RWPE2 (cell line): ENCODE measurements around the gene SLK.

ENCODE experiments used
- ATAC-seq: fragments of 200-7000 bp; cut with Tn5 transposase; 3 replicates; pipeline ENCODE4 v1.9.1; 2021; ENCODE audit warnings: low read depth
- DNase-seq: peaks from one replicate; pipeline ENCODE4 v3.0.0-alpha.2; 2020; ENCODE audit warnings: low spot score
- H3K27ac ChIP-seq: fragments of 450-650 bp; 2 replicates; pipeline ENCODE4 v1.5.1; 2017; ENCODE audit warnings: mild to moderate bottlenecking; ENCODE audit not compliant: poor library complexity, severe bottlenecking
- H3K27me3 ChIP-seq: fragments of 250-450 bp; sonication (Bioruptor Pico); 2 replicates; pipeline ENCODE4 v1.5.1; 2021; ENCODE audit warnings: mild to moderate bottlenecking, moderate library complexity; ENCODE audit not compliant: insufficient read depth, poor library complexity, severe bottlenecking
- H3K36me3 ChIP-seq: fragments of 250-450 bp; sonication (Bioruptor Pico); 2 replicates; pipeline ENCODE4 v1.5.1; 2020; ENCODE audit warnings: low read depth, mild to moderate bottlenecking, moderate library complexity
- H3K4me1 ChIP-seq: fragments of 250-450 bp; sonication (Bioruptor Pico); 2 replicates; pipeline ENCODE4 v1.5.1; 2021; ENCODE audit warnings: mild to moderate bottlenecking, moderate library complexity; ENCODE audit not compliant: insufficient read depth, poor library complexity, severe bottlenecking
- H3K4me3 ChIP-seq: fragments of 250-450 bp; sonication (Bioruptor Pico); 2 replicates; pipeline ENCODE4 v1.5.1; 2021; ENCODE audit warnings: mild to moderate bottlenecking, moderate library complexity; ENCODE audit not compliant: severe bottlenecking
- H3K9me3 ChIP-seq: fragments of 250-450 bp; sonication (Bioruptor Pico); 2 replicates; pipeline ENCODE4 v1.5.1; 2021; ENCODE audit warnings: mild to moderate bottlenecking, moderate library complexity; ENCODE audit not compliant: severe bottlenecking
- TF ChIP-seq, protein P1 (sequence below): fragments of 450-650 bp; IDR thresholded peaks from one replicate; pipeline ENCODE4 v1.5.1; 2017; ENCODE audit warnings: mild to moderate bottlenecking, moderate library complexity; ENCODE audit not compliant: poor library complexity, severe bottlenecking

Gene SLK

DNA sequence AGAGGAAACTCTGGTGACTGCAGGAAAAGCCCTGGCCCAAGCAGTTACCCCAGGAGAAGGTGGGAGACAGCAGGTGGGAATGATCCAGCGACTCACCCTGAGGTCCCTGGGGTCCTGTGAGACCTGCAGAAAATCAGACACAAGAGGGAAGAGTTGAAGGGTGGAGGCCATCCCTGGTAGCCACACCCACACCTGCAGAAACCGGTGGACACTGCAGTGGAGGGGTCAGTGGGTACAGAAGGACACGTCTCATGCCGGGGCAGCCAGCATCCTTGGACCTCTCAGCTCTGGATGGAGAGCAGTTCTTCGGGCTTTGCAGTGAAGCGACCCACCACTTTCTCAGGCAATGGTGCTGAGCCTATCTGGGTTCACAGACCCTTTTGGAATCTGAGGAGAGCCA lies 79.7 kb downstream of the SLK start:
- H3K9me3 ChIP-seq: no peaks in the 10 kb centered on the region
- TF ChIP-seq, protein P1, sequence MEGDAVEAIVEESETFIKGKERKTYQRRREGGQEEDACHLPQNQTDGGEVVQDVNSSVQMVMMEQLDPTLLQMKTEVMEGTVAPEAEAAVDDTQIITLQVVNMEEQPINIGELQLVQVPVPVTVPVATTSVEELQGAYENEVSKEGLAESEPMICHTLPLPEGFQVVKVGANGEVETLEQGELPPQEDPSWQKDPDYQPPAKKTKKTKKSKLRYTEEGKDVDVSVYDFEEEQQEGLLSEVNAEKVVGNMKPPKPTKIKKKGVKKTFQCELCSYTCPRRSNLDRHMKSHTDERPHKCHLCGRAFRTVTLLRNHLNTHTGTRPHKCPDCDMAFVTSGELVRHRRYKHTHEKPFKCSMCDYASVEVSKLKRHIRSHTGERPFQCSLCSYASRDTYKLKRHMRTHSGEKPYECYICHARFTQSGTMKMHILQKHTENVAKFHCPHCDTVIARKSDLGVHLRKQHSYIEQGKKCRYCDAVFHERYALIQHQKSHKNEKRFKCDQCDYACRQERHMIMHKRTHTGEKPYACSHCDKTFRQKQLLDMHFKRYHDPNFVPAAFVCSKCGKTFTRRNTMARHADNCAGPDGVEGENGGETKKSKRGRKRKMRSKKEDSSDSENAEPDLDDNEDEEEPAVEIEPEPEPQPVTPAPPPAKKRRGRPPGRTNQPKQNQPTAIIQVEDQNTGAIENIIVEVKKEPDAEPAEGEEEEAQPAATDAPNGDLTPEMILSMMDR: no peak
- H3K27me3 ChIP-seq: no peaks in the 10 kb centered on the region
- no peak for ATAC-seq
- no peak for DNase-seq
- H3K27ac ChIP-seq: no peak overlapping the region
- no peak overlapping the region for H3K4me3 ChIP-seq
- peaks cover 100% of the 10 kb centered on the region for H3K36me3 ChIP-seq
- peaks cover 9% of the 10 kb centered on the region for H3K4me1 ChIP-seq

DNA sequence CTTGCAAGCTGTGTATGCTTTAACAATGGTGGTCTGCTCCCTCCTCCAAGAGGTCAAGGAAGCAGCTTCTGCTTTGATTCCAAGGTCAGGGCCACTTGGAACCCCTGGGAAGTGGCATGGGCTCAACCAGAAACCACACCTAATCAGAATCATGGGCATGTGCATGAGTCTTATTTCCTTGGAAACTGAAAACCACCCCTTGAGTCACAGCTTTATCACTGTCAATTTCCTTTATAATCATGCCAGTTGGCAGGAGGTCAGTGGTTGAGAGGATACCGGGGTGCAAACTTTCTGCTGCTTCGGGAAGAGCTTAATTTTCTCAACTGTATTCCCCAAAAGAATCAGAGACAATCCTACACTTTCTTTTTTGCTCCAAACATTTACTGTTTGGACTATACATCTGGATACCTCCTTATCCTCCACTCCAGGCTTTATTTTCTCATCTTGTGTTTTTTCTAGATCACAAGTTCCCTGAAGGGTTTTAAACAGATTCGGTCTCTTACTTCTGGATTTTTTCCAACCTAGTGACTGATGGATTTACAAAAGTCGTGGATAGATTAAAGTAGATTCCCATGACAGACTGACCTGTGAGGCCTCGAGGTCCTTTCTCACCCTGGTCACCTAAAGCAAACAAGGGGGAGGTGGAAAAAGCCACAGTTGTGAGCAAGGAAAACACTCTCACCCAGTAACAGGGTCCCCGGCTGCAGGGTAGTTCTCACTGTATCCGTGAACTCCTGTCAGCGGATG lies 82.7 kb downstream of the SLK start:
- Histone ChIP-seq H3K9me3 (no peaks in the 10 kb centered on the region), H3K27me3 (no peaks in the 10 kb centered on the region), H3K36me3 (peaks cover 100% of the 10 kb centered on the region), H3K4me1 (peaks cover 16% of the 10 kb centered on the region), H3K4me3 (no peak overlapping the region), H3K27ac (peak overlapping the region; percentile 50)
- TF ChIP-seq, protein P1: no peak
- DNase-seq (no peak), ATAC-seq (peak; percentile 66)

DNA sequence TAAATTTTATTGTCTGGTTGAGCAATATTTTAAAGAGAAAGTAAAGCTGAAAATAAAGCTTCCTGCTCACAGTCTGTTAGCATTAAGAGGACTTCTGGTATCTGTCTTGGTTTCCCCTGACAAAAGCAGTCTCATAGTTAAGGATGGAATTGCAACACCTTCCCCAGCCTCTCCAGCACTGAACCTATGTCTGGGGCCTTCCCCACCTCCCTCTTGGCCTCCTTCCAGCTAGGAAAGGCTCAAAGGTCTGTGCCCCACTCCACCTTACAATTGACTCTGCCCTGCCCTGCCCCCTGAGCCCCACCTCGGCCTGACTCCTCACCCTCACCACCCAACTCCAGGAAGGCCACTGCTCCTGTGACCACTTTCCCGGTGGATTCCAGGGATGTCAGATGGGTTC lies 85.5 kb downstream of the SLK start:
- TF ChIP-seq, protein P1: no peak
- Histone ChIP-seq H3K36me3 (peaks cover 97% of the 10 kb centered on the region), H3K9me3 (no peaks in the 10 kb centered on the region), H3K27ac (peak overlapping the region; percentile 79), H3K4me1 (peaks cover 29% of the 10 kb centered on the region), H3K27me3 (no peaks in the 10 kb centered on the region), H3K4me3 (no peak overlapping the region)
- no peak for DNase-seq
- ATAC-seq: no peak

DNA sequence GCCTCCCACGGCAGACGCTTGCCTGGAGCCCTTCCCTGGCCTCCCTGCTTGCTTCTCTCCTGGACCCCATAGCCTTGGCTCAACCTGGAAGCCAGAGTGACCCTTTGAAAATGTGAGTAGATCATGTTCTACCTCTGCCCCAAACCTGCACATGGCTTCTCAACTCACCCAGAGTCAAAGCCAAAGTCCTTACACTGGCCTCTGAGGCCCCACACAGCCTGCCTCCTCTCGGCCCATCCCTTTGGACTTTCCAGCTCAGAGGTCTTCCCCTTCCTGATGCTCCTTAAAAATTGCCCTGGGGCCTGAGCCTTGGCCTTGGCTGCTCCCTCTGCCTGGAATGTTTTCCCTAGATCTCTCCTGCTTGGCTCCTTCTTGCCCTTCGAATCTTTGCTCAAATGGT lies 86.3 kb downstream of the SLK start:
- no peak for DNase-seq
- ATAC-seq: no peak
- Histone ChIP-seq H3K9me3 (no peaks in the 10 kb centered on the region), H3K27me3 (no peaks in the 10 kb centered on the region), H3K27ac (peak overlapping the region; percentile 79), H3K4me1 (peaks cover 29% of the 10 kb centered on the region), H3K4me3 (no peak overlapping the region), H3K36me3 (peaks cover 97% of the 10 kb centered on the region)
- TF ChIP-seq, protein P1: no peak

DNA sequence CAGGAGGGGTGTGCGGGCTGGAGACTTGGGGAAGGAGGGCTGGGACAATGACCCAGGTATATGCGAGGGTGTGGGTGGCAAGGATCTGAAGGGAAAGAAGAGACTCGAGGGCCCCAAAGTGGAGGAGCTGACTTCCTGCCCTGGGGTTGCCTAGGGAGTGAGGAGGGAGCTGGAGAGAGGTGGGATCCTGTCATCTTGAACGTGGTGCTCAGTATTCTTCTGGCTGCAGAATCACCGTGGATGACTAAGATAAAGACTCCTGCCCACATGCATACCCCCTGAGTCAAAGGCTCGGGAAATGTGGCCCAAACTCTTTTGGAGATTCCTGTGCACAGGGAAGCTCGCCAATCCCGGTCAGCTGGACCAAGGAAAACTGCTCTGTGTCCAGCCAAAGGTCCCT lies 87.5 kb downstream of the SLK start:
- Histone ChIP-seq H3K36me3 (peaks cover 96% of the 10 kb centered on the region), H3K27ac (peak overlapping the region; percentile 79), H3K4me3 (no peak overlapping the region), H3K27me3 (no peaks in the 10 kb centered on the region), H3K4me1 (peaks cover 27% of the 10 kb centered on the region), H3K9me3 (no peaks in the 10 kb centered on the region)
- DNase-seq: peak; percentile 66
- peak; percentile 81 for ATAC-seq
- TF ChIP-seq, protein P1: no peak
